NCI-H2029 (cell line): Measurements from ENCODE around the gene LYPD6B.
A peak's percentile ranks its signal among the peaks of the same experiment; 100 is the strongest.

ENCODE experiments used
- DNase-seq: peaks from one replicate; lab custom pipeline; 2025; lab: John Stamatoyannopoulos, UW

The LYPD6B gene

GRCh38 chr2:149012545-149012944, 26.0 kb upstream of the LYPD6B start:
- DNase-seq: no peak

GRCh38 chr2:149015501-149015900, 23.0 kb upstream of the LYPD6B start:
- DNase-seq: no peak

- DNase-seq: no peak
These were observed 22.5 kb upstream of the LYPD6B start for GRCh38 chr2:149015926-149016563.

- peak; percentile 89 for DNase-seq
These were observed 21.1 kb upstream of the LYPD6B start for GRCh38 chr2:149017116-149017985.

DNA sequence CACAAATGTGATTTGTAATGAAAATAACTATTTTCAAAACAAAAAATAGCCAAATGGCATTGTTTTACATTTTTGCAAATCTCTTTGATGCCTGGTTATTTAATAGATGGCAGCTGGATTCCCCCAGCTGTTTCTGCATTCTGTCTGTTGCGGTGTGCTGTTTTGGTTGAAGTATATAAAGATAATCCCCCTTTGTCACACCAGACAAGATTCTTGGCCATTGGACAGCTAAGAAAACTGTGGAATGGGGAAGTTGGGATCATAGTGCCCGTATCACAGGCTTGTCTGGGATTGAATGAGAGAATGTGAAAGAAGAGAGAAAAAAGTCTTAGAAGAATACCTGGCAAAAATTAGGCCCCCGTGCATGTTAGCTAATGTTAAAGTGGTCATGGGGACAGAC, 19.5 kb upstream of the LYPD6B start:
- no peak for DNase-seq

DNA sequence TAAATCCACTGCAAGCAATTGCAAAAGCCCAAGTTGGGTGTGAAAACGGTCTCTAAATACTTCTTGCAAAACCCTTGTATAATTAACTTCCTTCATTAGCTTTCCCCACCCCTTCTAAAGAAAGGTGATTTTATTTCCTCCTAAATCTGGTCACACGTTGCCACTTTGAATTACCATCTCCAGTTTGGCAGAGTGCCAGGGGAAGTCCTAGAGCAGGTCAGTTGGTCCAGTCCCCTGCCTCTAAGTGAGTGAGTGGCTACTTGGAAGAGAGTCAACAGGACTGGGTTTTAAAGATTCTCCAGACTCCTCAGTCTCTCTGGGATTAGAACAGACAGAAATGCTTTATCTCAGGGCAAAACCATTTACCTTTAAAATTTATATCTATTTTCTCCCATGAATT, 18.7 kb upstream of the LYPD6B start:
- DNase-seq: peak; percentile 39

GRCh38 chr2:149020432-149020851, 18.1 kb upstream of the LYPD6B start:
- peak; percentile 77 for DNase-seq

GRCh38 chr2:149021271-149021719, 17.2 kb upstream of the LYPD6B start:
- no peak for DNase-seq

DNA sequence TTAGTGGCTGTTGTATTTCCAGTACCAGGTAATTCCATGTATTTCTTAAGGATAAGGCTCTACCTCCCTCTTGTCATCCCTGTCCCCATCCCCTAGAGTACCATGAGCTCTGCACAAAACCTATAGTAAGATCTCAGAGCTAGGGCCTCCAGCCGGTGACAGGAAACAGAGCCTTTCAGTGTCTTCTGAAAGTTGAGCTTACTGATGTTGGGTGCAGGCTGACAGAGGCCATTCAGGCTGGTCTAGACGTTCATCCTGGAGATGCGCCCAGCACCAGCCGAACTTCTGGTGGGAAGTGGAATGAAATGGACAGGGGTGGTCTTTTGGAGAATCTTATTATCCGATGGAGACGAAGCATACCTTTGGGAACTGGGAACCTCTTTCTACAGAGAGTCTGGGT, 16.7 kb upstream of the LYPD6B start:
- no peak for DNase-seq

DNA sequence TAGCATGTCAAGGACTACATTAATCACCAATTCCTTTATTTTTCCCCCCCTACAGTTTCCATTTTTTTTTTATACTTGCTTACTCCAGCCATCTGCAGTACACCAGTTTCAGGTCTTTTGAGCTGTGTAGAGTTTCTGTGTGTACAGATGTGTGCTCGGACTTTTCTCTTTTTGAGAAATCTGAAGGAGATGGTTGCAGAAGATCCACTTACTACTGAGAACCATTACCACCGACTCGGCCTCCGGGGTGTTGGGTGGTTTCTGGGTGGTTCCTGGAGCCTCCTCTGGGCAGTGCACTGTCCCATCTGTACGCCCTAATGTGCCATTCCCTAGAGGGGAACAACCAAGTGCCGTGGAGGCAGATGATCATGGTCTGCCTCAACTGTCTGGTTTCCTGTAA, 15.4 kb upstream of the LYPD6B start:
- DNase-seq: no peak

DNA sequence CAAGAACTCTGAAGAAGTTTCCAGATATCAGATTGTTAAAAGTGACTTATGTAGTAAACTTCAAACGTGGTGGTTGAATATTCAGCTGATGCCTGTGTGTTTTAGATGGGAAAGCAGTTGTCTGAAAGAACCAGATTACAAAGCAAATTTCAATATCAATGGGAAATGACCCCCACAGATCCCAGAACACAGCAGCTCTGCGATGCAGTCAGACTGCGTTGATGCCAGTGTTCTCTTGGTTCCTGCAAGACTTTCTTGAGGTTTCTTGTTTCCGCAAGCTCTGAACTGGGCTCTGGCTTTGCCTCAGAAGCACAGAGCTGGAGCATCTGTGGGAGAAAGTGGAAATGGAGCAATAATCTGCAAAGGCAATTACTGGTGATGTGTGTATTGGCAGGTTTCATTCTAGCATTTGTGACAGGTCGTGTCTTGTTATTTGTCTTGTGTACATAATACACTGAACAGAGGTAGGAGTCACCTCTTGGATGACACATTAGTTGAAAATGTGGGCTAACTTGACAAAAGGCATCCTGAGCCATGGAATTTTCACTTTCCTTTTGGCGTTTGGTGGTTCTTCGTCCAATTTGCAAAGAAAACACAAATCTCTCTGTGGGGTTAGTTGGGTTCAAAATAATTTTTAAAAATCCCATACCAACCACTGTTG, 10.8 kb upstream of the LYPD6B start:
- DNase-seq: no peak

GRCh38 chr2:149028377-149028776, 10.1 kb upstream of the LYPD6B start:
- DNase-seq: no peak

DNA sequence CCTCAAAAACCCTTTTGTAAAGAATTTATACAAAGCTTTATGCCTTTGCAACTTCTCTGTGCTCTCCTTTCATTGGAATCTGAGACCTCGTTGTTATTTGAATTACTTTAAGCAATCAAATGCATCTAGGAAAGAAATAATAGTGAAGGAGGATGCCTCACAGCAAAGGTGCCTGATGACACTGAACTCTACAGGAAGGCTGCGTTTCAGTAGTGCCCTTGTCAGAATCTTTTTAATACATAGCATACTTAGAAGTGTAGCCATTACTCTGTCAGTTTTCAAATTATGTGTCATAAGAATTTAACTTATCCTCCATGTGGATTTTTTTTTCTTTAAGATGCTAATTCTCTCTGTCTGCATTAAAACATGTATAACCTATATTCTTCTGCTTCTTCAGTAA, 9.6 kb upstream of the LYPD6B start:
- DNase-seq: no peak

DNA sequence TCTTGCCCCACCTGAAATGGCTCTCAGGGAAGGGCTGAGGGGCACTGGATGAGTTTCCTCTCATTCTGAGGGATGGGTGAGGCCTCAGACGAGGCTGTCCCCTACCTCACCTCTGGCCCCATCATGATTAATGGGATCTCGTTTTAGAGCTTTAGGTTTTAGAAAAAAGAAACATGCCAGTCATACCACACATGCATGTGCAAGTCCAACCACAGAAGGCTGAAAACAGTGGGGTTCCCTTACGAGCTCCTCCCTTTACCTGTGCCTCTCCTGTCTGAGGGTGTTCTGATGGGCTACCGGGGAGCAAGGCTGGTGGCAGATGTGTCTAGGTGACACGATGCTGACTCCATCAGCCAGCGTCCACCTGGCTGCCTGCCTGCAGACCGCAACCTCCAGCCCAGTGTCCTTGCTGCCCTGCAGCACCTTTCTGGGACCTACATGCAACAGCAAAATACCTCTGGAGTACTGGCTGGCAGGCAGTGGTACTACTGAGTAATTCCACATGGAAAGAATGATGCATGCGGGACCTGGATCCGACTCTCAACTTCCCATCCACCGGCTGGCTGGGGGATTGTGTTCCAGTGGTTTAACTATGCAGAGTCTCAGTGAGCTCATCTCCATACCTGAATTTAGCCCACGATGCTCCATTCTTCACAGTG, 9.1 kb upstream of the LYPD6B start:
- no peak for DNase-seq

GRCh38 chr2:149031396-149031795, 7.1 kb upstream of the LYPD6B start:
- DNase-seq: no peak

DNA sequence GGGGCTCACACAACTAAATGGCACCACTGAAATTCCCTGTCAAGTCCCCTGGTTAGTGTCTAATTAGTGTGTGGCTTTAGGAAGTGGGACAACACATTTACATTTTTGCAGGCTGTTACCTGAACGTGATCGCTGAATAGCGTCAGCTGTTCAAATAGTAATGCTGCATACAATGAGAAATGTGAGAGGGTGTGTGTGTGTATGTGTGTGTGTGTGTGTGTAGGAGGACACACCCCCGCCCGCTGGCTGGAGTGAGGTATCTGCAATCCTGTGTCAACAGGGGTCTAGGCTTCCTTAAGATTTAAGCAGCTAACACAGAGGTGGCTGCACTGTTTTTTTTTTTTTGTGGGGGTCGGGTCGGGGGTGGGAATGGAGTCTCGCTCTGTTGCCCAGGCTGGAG, 4.8 kb upstream of the LYPD6B start:
- DNase-seq: peak; percentile 84

DNA sequence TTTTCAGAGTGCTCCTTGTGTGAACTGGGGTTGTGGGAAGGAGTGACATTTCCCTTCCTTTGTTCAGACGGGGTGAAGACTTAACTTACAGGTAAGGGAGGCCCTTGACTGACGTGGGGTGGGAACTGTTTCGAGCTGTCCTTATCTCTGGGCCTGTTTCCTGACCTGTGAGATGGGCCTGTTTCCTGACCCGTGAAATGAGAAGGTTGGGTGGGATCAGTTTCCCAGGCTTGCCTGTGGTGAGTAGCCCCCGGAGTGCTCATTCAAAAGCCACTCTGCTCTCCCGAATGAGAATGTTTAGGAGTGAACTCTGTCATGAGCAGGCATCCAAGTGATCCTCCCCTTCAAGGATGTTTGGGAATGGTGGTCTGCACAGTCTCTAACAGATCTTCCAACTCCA, 4.1 kb upstream of the LYPD6B start:
- DNase-seq: no peak

GRCh38 chr2:149036507-149037293, 1.8 kb upstream of the LYPD6B start:
- DNase-seq: no peak

DNA sequence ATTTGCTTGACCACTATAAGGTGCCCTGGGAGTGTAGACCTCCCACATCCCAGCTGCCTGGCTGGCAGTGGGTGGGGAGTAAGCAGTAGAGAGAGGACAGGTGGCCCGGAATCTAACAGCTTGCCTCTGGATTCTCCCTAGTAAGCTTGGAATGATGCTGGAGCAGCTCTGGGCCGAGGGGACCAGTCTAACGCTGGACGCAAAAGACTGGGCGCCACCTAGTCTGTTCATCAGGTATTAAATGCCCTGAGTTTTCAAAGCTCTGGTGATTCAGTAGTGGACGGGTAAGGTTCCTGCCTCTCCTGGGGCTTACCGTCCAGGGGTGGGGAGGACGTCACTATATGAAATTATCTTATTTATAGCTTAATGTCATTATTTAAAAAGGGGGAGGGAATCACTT, 648 bp upstream of the LYPD6B start:
- no peak for DNase-seq

DNA sequence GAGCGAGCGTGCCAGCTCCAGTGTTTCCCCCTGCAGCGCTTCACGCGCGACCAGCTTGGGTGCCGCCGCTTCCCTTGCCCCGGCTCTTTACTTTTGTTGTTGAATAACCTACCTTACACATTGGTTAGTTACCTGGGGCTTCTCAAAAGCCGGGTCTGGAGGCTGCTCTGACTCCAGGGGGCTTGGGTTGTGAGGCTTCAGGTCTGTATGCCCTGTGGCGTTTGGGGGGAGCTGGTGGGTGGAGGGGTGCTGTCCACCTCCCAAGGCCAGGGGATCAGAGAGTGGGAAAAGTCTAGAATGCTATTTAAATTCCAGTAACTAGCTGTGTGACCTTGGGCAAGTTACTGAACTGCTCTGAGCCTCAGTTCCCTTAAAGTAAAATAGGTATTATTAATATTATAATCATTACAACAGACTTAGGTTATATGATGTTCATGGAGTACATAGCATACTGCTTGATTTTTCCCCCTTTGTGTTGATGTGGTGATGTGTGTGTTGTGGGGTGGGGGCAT, 770 bp downstream of the LYPD6B start:
- no peak for DNase-seq

- no peak for DNase-seq
These were observed 2.0 kb downstream of the LYPD6B start for GRCh38 chr2:149040451-149040850.
